DMS 273 (cell line): Measurements from ENCODE around the gene FAM47A.

Source experiments
- DNase-seq: peaks from one replicate; lab custom pipeline; 2025; ENCODE audit not compliant: unreplicated experiment; lab: John Stamatoyannopoulos, UW

FAM47A gene

DNA sequence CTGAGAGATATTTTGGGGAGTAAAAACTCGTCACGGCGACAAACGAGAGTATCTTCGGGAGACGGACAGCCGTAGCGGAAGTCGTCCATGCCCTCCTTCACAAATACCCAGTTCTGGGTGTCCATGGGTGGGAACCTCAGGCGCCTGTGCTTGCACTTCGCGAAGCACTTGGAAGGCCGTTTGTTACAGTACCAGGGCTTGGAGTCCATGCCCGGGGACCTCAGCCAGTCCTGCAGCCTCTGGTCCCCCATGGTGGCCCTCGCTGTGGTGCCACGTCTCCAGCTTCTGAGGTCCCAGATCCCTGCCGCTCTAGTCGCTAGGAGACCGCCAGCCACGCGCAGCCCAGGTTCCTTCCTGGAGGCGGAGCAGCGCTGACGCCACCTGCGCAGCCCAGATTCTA is at the start of gene FAM47A:
Gene FAM47A, minus strand, starts transcription at position 287 of the 400 bp plus-strand sequence. Its CDS starts 36 bp downstream, at position 251.
- DNase-seq = no peak

DNA sequence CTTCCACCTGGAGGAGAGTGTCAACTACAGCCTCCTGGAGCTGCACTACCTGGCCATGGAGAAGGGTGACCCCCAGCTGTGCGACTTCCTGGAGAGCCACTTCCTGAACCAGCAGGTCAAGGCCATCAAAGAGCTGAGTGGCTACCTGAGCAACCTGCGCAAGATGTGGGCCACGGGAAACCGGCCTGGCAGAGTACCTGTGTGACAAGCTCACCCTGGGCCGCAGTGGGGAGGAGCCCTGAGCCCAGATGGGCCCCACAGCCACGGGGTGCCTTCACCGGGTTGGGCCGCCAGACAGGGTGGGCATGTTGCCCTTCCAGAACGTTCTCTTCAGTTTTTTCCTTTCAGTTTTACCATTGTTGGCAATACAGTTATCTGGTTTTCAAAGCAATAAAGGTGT is 15.2 kb upstream of the FAM47A start:
- no peak for DNase-seq

DNA sequence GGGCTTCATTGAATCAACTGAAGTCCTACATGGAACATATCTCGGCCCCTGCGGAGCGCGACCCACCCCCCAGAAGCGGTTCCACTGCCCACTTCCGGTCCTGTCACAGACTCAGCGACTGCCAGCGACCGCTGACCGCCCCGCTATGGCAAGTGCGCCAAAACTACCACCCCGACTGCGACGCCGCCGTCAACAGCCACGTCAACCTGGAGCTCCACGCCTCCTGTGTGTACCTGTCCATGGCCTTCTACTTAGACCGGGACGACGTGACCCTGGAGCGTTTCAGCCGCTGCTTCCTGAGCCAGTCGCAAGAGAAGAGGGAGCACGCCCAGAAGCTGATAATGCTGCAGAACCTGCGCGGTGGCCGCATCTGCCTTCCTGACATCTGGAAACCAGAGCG is 14.8 kb upstream of the FAM47A start:
- no peak for DNase-seq

DNA sequence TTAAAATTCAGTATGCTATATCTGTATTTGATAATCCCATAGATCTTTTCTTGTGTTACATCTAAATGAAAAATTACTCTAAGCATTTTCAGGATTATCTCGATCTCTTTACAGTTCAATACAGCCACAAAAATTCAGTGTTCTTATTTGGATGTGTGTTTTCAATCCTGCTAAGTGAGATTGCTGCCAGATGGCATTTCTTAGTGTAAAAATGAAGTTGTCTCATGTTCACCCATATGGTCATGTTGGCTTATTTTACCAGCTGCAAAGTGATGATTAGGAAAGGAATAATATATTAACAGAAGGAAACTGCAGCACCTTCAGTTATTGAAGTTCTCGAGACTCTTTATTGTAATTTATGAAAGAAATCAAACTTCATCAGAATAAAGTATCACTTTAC is 12.1 kb upstream of the FAM47A start:
- peak; percentile 82 for DNase-seq

DNA sequence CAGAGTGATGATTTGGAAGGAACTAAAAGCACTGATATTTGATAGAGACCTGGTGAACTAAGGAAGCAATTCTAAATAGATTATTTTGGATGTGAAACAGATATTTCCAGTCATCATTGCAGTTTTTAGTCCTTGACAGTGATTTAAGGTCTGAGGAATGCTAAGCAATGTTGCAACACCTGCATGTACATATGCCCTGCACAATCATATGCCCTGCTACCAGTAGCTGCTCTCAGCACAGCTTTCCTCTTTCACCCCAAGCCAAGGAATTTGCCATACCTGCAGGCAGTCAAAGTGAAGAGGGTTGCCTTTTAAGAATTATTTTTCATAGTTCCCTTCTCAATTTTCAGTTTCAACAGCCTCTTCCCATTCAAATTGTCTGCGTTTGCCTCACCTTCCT is 8.7 kb upstream of the FAM47A start:
- DNase-seq = peak; percentile 12

DNA sequence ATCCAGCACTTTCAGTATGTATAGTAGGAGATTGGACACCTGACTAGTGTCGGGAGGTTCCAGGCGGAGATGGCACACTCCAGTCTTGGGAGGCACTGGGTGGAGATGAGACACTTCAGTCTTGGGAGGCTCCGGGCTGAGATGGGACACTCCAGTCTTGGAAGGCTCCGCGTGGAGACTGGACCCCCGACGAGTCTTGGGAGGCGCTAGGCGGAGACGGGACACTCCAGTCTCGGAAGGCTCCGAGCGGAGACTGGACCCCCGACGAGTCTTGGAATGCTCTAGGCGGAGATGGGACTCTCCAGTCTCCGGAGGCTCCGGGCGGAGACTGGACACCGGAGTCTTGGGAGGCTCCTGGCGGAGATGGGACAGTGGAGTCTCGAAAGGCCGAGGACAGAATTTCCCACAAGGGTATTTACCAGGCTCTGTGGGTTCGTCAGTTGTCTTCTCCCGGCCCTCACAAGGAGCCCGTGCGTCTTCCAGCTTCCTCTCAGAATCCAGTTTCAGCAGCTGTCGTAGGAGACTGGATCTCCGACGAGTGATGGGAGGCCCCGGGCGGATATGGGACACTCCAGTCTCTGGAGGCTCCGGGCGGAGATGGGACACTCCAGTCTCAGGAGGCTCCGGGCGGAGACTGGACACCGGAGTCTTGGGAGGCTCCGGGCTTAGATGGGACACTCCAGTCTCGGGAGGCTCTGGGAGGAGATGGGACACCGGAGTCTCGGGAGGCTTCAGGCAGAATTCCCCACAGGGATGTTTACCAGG is 952 bp downstream of the FAM47A start:
- no peak for DNase-seq

DNA sequence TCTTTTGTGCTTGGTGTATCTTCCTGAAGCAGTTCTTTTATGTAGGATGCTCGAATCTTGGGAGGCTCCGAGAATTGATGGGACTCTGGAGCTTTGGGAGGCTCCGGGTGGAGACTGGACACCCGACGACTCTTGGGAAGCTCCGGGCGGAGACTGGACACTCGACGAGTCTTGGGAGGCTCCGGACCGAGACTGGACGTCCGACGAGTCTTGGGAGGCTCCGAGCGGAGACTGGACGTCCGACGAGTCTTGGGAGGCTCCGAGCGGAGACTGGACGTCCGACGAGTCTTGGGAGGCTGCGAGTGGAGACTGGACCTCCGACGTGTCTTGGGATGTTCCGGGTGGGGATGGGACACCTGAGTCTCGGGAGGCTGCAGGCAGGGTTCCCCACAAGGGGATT is 1.6 kb downstream of the FAM47A start:
- DNase-seq = no peak

DNA sequence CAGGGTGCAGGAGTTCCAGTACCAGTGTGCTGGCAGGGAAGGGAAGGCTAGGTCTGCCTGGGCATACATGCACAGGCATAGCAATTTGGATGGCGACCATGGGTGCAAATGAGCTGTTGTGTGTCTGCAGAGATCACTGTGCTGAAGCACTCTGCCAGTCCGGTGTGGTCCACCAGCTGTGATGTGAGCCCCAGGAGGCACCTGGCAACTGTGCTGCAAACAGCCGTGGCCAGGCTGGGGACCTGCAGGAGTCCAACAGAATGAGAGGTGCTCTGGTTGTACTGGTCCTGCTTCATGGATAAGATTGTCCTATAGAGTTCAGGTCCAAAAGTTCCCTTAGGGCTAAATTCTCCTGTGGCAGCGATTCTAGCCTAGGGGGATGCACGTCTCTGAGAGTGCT is 6.1 kb downstream of the FAM47A start:
- no peak for DNase-seq

DNA sequence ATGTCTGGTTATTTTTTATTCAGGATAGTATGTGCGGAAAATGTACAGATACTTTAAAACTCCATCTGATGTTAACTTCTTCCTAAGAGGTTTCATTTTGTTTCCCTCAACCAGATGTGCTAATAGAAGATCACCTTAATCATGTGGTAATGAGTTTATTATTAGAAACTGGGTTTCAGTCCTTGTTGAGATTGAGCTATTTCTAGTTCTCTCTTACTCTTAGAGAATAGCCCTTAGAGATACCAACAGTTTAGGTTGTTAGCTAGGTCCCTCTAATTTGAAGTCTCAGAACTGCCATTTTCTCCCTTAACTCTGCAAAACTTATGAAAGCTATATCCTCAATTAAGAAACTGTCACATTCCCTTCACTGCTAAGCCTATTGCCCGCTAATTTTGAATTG is 13.0 kb downstream of the FAM47A start:
- DNase-seq = no peak

DNA sequence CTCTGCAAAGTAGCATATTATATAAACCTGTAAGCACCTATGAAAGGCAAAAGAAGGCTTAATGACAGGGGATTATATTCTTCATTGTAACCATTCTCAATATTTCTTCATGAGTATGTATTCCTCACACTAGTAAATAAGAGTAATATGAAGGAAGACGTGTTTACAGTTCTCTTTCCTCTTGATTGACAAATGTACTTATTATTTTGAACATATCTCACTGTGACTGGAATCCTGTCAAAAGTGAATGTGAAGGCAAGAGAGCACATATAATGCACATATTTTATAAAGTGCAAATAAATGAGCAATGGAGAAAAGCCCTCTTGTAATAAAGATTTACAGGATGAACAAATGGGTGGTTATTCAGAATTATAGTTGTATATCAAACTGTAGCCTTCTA is 19.7 kb downstream of the FAM47A start:
- DNase-seq = no peak
